H54 (cell line): ENCODE data around the gene FZD8.
"Not testable (repeated sequence)": the region's sequence is repeated elsewhere in the genome, so short reads cannot be mapped to it uniquely, and the experiment has no call there.

Source experiments
- DNase-seq: peaks from one replicate; pipeline ENCODE4 v3.0.0; 2011; ENCODE audit warnings: low spot score, mixed read lengths; ENCODE audit not compliant: insufficient read length
- FAIRE-seq: peaks from 3 replicates; lab custom pipeline; 2011; peaks lifted over from hg19 to GRCh38; lab: Jason Lieb, UNC
- POLR2A ChIP-seq: IDR thresholded peaks from 2 replicates; pipeline ENCODE4 v1.6.1; 2011; ENCODE audit warnings: low read depth, mild to moderate bottlenecking, low read length

The FZD8 gene, protein sequence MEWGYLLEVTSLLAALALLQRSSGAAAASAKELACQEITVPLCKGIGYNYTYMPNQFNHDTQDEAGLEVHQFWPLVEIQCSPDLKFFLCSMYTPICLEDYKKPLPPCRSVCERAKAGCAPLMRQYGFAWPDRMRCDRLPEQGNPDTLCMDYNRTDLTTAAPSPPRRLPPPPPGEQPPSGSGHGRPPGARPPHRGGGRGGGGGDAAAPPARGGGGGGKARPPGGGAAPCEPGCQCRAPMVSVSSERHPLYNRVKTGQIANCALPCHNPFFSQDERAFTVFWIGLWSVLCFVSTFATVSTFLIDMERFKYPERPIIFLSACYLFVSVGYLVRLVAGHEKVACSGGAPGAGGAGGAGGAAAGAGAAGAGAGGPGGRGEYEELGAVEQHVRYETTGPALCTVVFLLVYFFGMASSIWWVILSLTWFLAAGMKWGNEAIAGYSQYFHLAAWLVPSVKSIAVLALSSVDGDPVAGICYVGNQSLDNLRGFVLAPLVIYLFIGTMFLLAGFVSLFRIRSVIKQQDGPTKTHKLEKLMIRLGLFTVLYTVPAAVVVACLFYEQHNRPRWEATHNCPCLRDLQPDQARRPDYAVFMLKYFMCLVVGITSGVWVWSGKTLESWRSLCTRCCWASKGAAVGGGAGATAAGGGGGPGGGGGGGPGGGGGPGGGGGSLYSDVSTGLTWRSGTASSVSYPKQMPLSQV

GRCh38 chr10:35642035-35642792, at the start of gene FZD8:
TSS of gene FZD8 (minus strand) at chr10:35642296. CDS start at chr10:35641429, 867 bp downstream.
- peak; percentile 91 for DNase-seq
- TF ChIP-seq POLR2A = peak; percentile 98
- peak; percentile 45 for FAIRE-seq

DNA sequence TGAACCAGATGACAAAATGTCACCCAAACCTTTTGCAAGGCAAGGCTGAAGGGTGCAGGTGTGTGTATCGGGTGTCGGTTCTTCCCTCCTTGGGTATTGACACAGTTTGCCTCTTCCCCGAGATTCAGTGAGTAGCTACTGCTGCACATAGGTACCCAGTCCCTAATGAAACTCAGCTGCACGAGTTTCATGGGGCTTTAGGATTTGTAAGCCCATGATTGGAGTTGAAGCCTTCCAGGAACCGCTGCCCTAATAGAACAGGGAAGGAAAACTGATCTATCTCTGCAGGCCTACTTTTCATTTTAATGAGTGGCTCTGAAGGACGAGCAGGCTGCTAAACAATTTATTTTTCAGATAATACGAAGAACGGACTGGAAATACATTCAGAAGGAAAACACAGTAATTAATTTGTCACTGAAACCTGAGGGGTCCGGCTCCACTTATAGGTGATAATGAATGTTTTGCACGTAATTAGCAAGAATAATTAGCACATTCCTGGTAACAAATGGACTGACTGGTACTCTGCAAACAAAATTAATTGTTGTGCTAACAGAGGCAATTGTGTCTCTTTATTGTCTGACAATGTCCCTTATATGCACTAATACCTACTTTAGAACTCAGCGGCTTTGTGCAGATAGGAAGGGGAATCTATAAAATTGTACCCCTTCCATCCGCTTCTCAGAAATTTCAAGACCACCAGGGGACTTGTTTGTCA, 49.6 kb upstream of the FZD8 start:
- TF ChIP-seq POLR2A = no peak
- FAIRE-seq = no peak
- no peak for DNase-seq

GRCh38 chr10:35690534-35690933, 48.4 kb upstream of the FZD8 start:
- no peak for FAIRE-seq
- no peak for DNase-seq

DNA sequence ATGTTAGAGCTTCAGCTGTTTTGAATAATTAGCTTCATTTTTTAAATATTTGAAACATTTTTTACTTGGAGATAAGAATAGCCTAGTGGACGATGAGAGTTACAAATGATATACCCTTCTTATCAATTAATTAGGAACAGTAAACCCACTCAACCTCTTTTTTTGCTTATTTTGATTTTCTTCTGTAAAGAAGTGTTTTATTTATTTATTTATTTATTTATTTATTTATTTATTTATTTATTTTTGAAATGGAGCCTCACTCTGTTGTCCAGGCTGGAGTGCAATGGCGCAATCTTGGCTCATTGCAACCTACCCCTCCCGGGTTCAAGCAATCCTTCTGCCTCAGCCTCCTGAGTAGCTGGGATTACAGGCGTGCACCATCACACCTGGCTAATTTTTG, 43.8 kb upstream of the FZD8 start:
- not testable (repeated sequence) for DNase-seq, FAIRE-seq

More at GRCh38 chr10:35690534-35690933, 48.4 kb upstream of the FZD8 start:
- no peak for TF ChIP-seq POLR2A

DNA sequence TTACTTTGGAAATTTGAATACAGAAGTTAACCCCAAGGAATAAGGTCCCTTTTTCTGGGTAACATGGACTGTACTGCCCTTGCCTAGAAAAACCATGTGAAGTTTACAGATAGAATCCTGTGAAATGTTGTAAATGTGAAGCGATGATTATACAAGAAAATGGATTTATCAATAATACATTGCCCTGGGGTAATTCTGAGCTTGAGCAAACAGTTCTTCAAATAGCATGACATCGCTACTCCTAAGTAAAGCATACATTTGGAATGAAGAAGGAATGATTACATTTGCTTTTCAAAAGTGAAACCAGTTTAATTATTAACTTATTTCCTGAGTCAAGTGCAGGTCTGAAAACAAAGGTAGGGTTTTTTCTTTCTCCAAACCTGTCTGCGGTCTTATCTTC, 43.3 kb upstream of the FZD8 start:
- no peak for DNase-seq
- TF ChIP-seq POLR2A = no peak
- no peak for FAIRE-seq

DNA sequence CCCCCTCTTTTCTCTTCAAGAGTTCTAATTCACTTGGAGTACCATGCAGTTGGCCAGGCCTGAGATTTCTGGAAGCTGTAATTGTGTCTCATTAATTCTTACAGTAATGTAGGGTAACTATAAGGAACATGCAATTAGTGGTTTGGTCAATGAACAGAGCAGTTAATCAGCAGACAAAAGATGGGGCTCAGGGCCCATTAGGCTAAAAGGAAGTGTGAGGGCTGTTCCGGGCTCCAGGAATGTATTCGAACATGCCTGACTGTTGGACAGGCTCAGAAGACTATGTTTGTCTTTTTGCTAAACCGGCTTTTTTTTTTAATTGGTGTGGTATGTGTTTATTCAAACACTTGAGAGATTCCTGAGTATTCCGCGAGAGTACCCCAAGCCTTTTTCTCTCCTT, 42.5 kb upstream of the FZD8 start:
- FAIRE-seq (no peak), DNase-seq (no peak)
- no peak for TF ChIP-seq POLR2A

- no peak for FAIRE-seq
- TF ChIP-seq POLR2A = no peak
- no peak for DNase-seq
Observed at GRCh38 chr10:35675846-35676245, 33.8 kb upstream of the FZD8 start.

DNA sequence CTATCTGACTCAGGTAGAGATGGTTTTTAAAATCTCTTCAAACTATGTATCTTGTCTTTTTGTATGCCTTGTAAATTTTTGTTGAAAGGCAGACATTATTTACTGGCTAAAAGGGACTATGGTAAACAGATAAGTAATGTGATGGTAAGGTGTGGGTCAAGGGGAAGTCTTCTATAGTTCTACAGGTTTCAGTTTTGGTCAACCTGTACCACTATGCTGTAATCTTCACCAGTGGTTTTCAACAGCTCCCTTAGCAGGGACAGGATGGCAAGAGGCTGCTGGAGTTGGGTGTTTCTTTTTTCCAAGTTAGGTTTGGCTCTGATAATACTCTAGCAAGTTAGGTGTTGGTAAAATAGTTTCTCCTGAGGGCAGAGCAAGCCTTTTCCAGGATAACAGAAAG, 32.7 kb upstream of the FZD8 start:
- TF ChIP-seq POLR2A = no peak
- FAIRE-seq (no peak), DNase-seq (no peak)

DNA sequence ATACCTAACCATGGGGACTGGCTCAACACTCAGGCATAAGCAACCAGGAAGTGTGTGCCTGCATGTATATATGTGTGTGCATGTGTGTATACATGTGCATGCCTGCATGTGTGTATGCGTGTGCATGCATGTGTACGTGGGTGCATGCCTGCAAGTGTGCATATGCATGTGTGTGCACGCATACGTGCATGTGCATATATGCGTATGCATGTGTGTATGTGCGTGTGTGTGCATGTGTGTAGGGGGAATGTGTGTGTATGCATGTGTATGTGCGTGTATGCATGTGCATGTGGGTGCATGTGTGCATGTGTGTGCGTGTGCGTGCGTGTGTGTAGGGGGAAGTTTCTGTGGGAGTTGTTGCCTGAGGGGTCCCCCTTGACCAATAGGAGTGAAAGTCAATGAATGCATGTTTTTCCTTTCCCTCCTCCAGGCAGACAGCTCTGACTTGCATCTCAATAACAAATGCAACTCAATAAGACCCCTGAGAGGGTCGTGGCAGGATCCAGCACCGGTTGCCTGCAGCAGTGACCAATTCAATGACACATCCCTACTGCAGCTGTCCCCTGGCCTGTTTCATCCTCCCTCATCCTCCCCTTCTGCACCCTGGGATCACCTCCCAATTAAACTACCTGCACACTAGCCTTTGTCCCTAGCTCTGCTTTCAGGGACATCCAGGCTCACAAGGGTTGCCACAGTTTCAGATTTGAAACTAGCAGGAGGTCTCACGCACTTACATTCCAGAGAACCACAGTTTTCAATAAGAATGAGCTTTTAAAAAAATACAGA, 27.0 kb upstream of the FZD8 start:
- TF ChIP-seq POLR2A = no peak
- no peak for FAIRE-seq
- no peak for DNase-seq

DNA sequence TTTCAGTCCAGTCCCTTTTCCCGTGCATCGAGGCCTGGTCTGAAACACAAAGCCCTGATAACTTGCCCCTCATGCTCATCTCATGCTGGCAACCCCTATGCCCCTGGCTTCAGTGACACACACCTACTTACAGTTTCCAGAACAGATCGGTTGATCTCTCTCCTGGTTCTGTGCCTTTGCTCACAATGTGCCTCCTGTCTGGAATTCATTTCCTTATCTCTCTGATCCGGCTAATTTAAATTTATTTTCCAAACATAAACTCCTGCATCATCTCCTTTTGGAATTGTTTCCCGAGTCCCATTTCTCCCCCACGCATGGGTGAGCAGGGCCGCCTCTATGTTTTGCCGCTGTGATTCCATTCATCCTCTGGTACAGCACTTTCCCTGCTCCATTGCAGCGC, 25.9 kb upstream of the FZD8 start:
- no peak for TF ChIP-seq POLR2A
- FAIRE-seq (no peak), DNase-seq (no peak)

DNA sequence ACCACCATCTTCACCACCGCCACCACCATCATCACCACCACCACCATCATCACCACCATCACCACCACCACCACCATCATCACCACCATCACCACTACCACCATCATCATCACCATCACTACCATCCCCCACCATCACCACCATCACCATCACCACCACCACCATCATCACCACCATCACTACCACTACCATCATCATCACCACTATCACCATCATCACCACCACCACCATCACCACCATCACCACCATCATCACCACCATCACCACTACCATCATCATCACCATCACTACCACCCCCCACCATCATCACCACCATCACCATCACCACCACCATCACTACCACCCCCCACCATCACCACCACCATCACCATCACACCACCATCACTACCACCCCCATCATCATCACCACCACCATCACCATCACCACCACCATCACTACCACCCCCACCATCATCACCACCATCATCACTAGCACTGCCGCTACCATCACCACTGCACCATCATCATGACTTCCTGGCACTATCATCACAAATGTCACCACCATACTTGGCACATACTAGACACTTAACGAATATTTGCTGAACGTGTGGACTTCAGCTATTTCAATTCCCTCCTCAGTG, 25.3 kb upstream of the FZD8 start:
- TF ChIP-seq POLR2A = no peak
- no peak for DNase-seq
- FAIRE-seq = no peak

DNA sequence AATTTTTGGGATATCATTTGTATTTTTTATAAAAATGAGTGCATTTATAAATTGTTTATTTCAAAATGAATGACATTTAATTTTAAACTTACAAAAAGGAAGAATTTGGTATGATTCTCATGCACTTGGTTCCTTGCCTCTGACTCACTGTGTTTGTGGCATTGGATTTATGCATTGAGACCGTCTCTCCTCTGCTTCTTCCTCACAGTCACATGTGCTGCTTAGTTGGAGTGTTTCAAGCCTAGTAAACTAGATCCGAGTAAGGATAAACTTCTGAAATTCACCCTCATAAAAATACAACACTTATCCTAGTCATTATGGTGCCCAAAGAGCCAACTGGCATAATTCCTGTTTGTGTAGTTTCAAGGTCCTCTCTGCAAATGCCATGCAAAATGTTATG, 19.1 kb upstream of the FZD8 start:
- FAIRE-seq (no peak), DNase-seq (no peak)

GRCh38 chr10:35659456-35659855, 17.4 kb upstream of the FZD8 start:
- FAIRE-seq (no peak), DNase-seq (no peak)
- no peak for TF ChIP-seq POLR2A

More for the DNA sequence above, 19.1 kb upstream of the FZD8 start:
- no peak for TF ChIP-seq POLR2A
